ENCODE data around the gene ST7. TPM values are rescaled to one million over a fixed set of nuclear protein-coding genes. Genes with fewer than 3 reads are reported as not detected.

The ST7 gene
- total RNA-seq, 1 experiment from 2014 or later = 12.9 TPM

GRCh38 chr7:117138981-117139380 is 185.7 kb downstream of the ST7 start:
- Histone ChIP-seq H3K14ac (ENCODE audit: insufficient read depth, low read length) (no peak overlapping the region), H3T11ph (ENCODE audit: low read length) (no peak overlapping the region), H2AK5ac (ENCODE audit: insufficient read length, low read length) (no peak overlapping the region), H2BK15ac (ENCODE audit: low read depth, low read length) (no peak overlapping the region), H4K5ac (ENCODE audit: insufficient read length, low read depth, low read length) (no peak overlapping the region), H2BK120ac (ENCODE audit: low read depth, low read length, poor library complexity, severe bottlenecking) (no peak overlapping the region), H3K56ac (ENCODE audit: insufficient read length, low read depth, low read length) (no peak overlapping the region), H3K4ac (ENCODE audit: low read depth, low read length) (no peak overlapping the region), H3K79me2 (ENCODE audit: insufficient read depth, low read length) (no peaks in the 10 kb centered on the region), H3K79me1 (ENCODE audit: insufficient read depth, low read depth, low read length, poor library complexity, severe bottlenecking) (no peaks in the 10 kb centered on the region), H3K4me1 (ENCODE audit: insufficient read depth, low read length) (peaks cover 7% of the 10 kb centered on the region), H2BK5ac (ENCODE audit: insufficient read length, low read length) (no peak overlapping the region), H2BK20ac (ENCODE audit: low read depth, low read length, poor library complexity, severe bottlenecking) (no peak overlapping the region), H2BK12ac (ENCODE audit: insufficient read length, low read depth, low read length) (no peak overlapping the region), H4K8ac (replicated peaks; ENCODE audit: insufficient read length, low read depth, low read length) (no peak overlapping the region), H3K9ac (ENCODE audit: extremely low read depth, insufficient read length, low read length) (no peak overlapping the region), H4K91ac (ENCODE audit: insufficient read length, low read depth, low read length) (no peak overlapping the region), H3K4me2 (ENCODE audit: insufficient read depth, insufficient read length, low read length) (peak overlapping the region; percentile 10), H4K20me1 (ENCODE audit: control insufficient read depth, insufficient read depth, insufficient read length) (no peaks in the 10 kb centered on the region), H3K23me2 (ENCODE audit: insufficient read length, low read depth, low read length, poor library complexity, severe bottlenecking) (no peaks in the 10 kb centered on the region), H3K9me3 (ENCODE audit: control insufficient read depth, low read depth, low read length) (no peaks in the 10 kb centered on the region), H2AFZ (ENCODE audit: low read length) (no peak overlapping the region), H3K23ac (ENCODE audit: insufficient read length, low read depth, low read length) (no peak overlapping the region), H3K27ac (ENCODE audit: insufficient read length, low read depth, low read length) (peak overlapping the region; percentile 67), H3K18ac (ENCODE audit: insufficient read length, low read depth, low read length) (no peak overlapping the region), H3K27me3 (ENCODE audit: insufficient read depth, low read length) (no peaks in the 10 kb centered on the region)
- H3K4me1 Mint-ChIP-seq = peaks cover 48 to 52% of the 10 kb centered on the region in 2 experiments
- peak overlapping the region in 1 of 3 experiments; percentile 98; a peak in 2 of 7 replicates for H3K27ac Mint-ChIP-seq
- H3K4me3 Mint-ChIP-seq = no peak overlapping the region; a peak in 1 of 5 replicates
- no CpG with 5 or more reads among the region's 1 CpG for WGBS (ENCODE audit: extremely low coverage, insufficient read length, low lambda C conversion rate)
- H3K27me3 Mint-ChIP-seq (ENCODE audit: low read depth) = no peaks in the 10 kb centered on the region
- H3K36me3 Mint-ChIP-seq (ENCODE audit: insufficient read depth in 1 of 3, low read depth in 3 of 3) = peaks cover 0 to 3% (median 0%) of the 10 kb centered on the region in 3 experiments; a peak in 4 of 7 replicates
- no peak for DNase-seq
- H3K9me3 Mint-ChIP-seq = no peaks in the 10 kb centered on the region
- no peak for TF ChIP-seq CTCF (conservative IDR thresholded peaks at IDR 0.05)
